ENCODE results near the gene PROM2. TPM values are rescaled to one million over a fixed set of nuclear protein-coding genes. Genes with fewer than 3 reads are reported as not detected.

The PROM2 gene
- total RNA-seq, 4 donors from 2014 or later: 1.5 to 13.8 (median 7.1) TPM

DNA sequence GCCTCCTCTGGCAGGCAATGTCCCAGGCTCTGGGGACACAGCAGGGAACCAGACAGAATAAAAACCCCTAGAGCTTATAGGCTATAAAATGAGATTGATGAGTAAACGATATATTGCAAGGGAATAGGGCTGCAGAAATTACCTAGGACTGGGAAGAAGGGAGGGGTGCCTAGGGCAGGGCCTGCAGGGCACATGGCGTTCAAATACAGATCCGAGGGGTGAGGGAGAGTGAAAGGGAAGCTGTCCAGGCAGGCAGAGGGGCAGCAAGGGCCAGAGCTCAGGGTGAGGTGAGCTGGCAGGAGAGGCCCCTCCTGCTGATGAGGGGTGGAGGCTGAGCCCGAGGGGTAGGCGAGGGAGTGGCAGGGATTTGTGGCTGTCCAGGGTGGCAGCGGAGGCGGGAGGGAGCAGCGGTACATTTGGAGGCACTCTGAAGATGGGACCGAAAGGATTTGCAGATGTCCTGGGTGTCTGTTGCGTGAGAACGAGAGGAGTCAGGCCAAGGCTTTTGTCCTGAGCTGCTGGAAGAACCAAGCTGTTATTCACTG, 56.6 kb downstream of the PROM2 start:
- no peak for DNase-seq
- TF ChIP-seq POLR2A (IDR thresholded peaks at IDR 0.05): no peak
- TF ChIP-seq, protein P1, sequence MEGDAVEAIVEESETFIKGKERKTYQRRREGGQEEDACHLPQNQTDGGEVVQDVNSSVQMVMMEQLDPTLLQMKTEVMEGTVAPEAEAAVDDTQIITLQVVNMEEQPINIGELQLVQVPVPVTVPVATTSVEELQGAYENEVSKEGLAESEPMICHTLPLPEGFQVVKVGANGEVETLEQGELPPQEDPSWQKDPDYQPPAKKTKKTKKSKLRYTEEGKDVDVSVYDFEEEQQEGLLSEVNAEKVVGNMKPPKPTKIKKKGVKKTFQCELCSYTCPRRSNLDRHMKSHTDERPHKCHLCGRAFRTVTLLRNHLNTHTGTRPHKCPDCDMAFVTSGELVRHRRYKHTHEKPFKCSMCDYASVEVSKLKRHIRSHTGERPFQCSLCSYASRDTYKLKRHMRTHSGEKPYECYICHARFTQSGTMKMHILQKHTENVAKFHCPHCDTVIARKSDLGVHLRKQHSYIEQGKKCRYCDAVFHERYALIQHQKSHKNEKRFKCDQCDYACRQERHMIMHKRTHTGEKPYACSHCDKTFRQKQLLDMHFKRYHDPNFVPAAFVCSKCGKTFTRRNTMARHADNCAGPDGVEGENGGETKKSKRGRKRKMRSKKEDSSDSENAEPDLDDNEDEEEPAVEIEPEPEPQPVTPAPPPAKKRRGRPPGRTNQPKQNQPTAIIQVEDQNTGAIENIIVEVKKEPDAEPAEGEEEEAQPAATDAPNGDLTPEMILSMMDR (IDR thresholded peaks at IDR 0.05): no peak
- Histone ChIP-seq H3K4me3 (no peak overlapping the region), H3K4me1 (no peaks in the 10 kb centered on the region), H3K9me3 (no peaks in the 10 kb centered on the region), H3K36me3 (no peaks in the 10 kb centered on the region), H3K27ac (no peak overlapping the region), H3K27me3 (no peaks in the 10 kb centered on the region)
- intact Hi-C loops (cut with DNase I; ENCODE audit: low total_unique reads): no loop called here

DNA sequence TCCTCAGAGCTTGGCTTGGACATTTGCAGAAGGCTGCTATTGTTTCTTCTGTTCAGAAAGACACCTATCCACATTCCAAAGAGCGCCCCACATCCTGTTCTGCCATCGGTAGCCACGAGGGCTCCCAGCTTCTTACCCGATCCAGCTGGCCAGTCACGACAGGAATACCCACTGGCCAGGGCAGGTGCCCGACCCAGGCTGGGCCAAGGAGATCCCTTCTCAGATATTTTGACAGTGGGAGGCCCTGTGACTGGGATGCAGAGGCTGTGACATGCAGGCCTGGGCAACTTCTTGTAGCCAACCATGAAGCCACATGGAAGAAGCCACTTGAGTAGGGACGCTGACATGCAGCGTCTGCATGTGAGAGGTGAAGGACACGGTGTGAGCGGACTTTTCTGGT, 57.4 kb downstream of the PROM2 start:
- Histone ChIP-seq H3K9me3 (no peaks in the 10 kb centered on the region), H3K4me3 (no peak overlapping the region), H3K36me3 (no peaks in the 10 kb centered on the region), H3K27me3 (no peaks in the 10 kb centered on the region), H3K27ac (no peak overlapping the region), H3K4me1 (no peaks in the 10 kb centered on the region)
- no peak for DNase-seq
- intact Hi-C loops (cut with DNase I; ENCODE audit: low total_unique reads): no loop called here
- no peak for TF ChIP-seq POLR2A (IDR thresholded peaks at IDR 0.05)
- TF ChIP-seq, protein P1 (IDR thresholded peaks at IDR 0.05): no peak

DNA sequence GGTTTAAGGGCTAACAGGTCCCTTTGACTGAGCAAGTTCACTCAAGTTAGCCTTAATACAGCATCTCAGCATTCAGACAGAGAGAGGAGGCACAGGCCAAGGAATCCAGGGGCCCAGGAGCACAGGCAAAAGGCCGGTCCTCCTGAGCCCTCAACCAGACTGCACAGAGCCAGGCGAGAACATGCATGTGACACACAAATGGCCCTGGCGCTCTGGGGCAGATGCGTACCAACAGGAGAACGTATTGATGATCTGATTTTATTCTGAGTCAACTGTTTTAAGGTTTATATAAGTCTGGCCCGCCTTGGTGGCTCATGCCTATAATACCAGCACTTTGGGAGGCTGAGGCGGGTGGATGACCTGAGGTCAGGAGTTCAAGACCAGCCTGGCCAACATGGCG, 57.8 kb downstream of the PROM2 start:
- intact Hi-C loops (cut with DNase I; ENCODE audit: low total_unique reads): no loop called here
- H3K27me3 ChIP-seq: no peaks in the 10 kb centered on the region
- TF ChIP-seq, protein P1 (IDR thresholded peaks at IDR 0.05): no peak
- no peak for TF ChIP-seq POLR2A (IDR thresholded peaks at IDR 0.05)
- no peak for DNase-seq
- no peak overlapping the region for H3K27ac ChIP-seq
- H3K4me1 ChIP-seq: no peaks in the 10 kb centered on the region
- H3K4me3 ChIP-seq: no peak overlapping the region
- H3K36me3 ChIP-seq: no peaks in the 10 kb centered on the region
- no peaks in the 10 kb centered on the region for H3K9me3 ChIP-seq

DNA sequence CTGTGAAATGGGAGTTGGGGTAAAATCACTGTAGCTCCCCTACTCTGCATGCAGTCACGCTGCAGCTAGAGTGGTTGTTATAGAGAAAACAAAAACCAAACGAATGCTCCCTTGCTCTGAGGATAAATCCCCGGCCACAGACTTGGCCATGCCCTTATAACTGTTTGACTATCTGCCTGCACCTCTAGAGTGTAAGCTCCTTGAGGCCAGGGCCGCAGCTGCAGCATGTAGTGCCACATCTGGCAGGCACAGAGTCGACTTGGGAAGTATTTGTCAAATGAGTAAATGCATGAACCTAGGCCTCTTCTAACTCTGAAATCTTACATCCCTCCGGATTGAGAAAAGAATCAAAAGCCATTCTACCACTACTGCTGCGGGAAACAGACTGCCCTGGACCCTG, 58.8 kb downstream of the PROM2 start:
- H3K27ac ChIP-seq: no peak overlapping the region
- H3K9me3 ChIP-seq: no peaks in the 10 kb centered on the region
- H3K4me1 ChIP-seq: no peaks in the 10 kb centered on the region
- no peaks in the 10 kb centered on the region for H3K27me3 ChIP-seq
- no peak for DNase-seq
- TF ChIP-seq, protein P1 (IDR thresholded peaks at IDR 0.05): no peak
- no peak for TF ChIP-seq POLR2A (IDR thresholded peaks at IDR 0.05)
- H3K36me3 ChIP-seq: no peaks in the 10 kb centered on the region
- no peak overlapping the region for H3K4me3 ChIP-seq
- intact Hi-C loops (cut with DNase I; ENCODE audit: low total_unique reads): no loop called here

DNA sequence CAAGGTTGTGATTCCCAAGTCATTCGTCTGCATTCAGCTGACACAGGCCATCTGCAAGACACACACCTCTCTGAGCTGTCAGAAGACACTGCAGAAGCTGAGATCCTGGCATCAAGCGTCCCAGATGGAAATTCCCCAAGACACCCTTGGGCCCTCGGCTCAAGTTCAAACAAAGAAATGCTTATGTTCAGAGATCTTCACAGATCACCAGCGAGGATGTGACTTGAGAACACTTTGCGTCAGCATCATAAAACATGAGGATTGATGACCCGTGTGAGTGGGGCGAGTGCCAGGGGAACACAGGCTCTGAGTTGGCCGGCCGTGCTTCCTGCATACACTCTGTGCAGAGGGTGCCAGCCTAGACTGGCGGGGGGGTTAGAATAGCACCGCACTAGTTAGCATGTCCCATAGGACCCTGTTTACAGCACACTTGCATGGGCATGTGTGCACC, 59.7 kb downstream of the PROM2 start:
- intact Hi-C loops (cut with DNase I; ENCODE audit: low total_unique reads): no loop called here
- H3K9me3 ChIP-seq: no peaks in the 10 kb centered on the region
- no peak overlapping the region for H3K27ac ChIP-seq
- TF ChIP-seq, protein P1 (IDR thresholded peaks at IDR 0.05): no peak
- no peak for TF ChIP-seq POLR2A (IDR thresholded peaks at IDR 0.05)
- H3K27me3 ChIP-seq: no peaks in the 10 kb centered on the region
- DNase-seq: peak; percentile 73 to 84
- H3K36me3 ChIP-seq: no peaks in the 10 kb centered on the region
- no peak overlapping the region for H3K4me3 ChIP-seq
- H3K4me1 ChIP-seq: no peaks in the 10 kb centered on the region

Data from uterus (tissue), 4 donors.